Vagina (tissue), 2 donors: ENCODE measurements around the gene FAM120A.

Source experiments
- POLR2A ChIP-seq, 2 donors: fragments of 450-650 bp; IDR thresholded peaks; one replicate each; pipeline ENCODE4 v1.6.1; 2017; ENCODE audit warnings: antibody characterized with exemption in 2 of 2, mild to moderate bottlenecking in 2 of 2, moderate library complexity in 2 of 2
- POLR2AphosphoS5 ChIP-seq, 2 donors: sonication (generic); formaldehyde crosslinking; IDR thresholded peaks; one replicate each; pipeline ENCODE4 v1.9.0; 2017; ENCODE audit warnings: antibody characterized with exemption in 2 of 2, mild to moderate bottlenecking in 2 of 2, low read depth in 1 of 2; ENCODE audit not compliant: insufficient read depth in 1 of 2
- TF ChIP-seq, protein P1 (sequence below), 3 experiments: fragments of 450-650 bp in 2 of 3; fragments of 200-600 bp in 1 of 3; sonication (generic) in 1 of 3; IDR thresholded peaks; one replicate each; pipeline ENCODE4 v1.5.1; 2017 to 2019; ENCODE audit warnings: antibody characterized with exemption in 3 of 3, mild to moderate bottlenecking in 2 of 3, moderate library complexity in 2 of 3

DNA sequence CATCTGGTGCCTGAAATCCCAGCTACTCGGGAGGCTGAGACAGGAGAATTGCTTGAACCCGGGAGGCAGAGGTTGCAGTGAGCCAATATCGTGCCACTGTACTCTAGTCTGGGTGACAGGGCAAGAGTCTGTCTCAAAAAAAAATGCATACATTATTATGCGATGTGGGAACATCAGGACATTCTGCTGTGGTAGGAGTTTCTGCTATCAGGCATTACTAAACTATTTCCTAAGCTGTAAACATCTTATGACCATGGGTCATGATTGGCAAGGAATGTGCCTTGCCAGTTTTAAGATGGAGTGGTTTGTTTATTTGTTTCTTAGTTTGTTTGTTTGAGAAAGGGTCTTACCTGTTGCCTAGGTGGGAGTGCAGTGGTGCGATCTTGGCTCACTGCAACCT, 45.1 kb upstream of the FAM120A start:
- TF ChIP-seq, protein P1, sequence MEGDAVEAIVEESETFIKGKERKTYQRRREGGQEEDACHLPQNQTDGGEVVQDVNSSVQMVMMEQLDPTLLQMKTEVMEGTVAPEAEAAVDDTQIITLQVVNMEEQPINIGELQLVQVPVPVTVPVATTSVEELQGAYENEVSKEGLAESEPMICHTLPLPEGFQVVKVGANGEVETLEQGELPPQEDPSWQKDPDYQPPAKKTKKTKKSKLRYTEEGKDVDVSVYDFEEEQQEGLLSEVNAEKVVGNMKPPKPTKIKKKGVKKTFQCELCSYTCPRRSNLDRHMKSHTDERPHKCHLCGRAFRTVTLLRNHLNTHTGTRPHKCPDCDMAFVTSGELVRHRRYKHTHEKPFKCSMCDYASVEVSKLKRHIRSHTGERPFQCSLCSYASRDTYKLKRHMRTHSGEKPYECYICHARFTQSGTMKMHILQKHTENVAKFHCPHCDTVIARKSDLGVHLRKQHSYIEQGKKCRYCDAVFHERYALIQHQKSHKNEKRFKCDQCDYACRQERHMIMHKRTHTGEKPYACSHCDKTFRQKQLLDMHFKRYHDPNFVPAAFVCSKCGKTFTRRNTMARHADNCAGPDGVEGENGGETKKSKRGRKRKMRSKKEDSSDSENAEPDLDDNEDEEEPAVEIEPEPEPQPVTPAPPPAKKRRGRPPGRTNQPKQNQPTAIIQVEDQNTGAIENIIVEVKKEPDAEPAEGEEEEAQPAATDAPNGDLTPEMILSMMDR (IDR thresholded peaks at IDR 0.05), result no peak
- no peak for TF ChIP-seq POLR2AphosphoS5 (IDR thresholded peaks at IDR 0.05; ENCODE audit: insufficient read depth in 1 of 2, low read depth in 1 of 2)
- TF ChIP-seq POLR2A (IDR thresholded peaks at IDR 0.05), result no peak
